ENCODE data around the gene FKBP1B. TPM values are rescaled to one million over a fixed set of nuclear protein-coding genes. Genes with fewer than 3 reads are reported as not detected.

FKBP1B gene
- total and polyA plus RNA-seq, 10 donors = 2.4 to 5.1 (median 3.5) TPM

DNA sequence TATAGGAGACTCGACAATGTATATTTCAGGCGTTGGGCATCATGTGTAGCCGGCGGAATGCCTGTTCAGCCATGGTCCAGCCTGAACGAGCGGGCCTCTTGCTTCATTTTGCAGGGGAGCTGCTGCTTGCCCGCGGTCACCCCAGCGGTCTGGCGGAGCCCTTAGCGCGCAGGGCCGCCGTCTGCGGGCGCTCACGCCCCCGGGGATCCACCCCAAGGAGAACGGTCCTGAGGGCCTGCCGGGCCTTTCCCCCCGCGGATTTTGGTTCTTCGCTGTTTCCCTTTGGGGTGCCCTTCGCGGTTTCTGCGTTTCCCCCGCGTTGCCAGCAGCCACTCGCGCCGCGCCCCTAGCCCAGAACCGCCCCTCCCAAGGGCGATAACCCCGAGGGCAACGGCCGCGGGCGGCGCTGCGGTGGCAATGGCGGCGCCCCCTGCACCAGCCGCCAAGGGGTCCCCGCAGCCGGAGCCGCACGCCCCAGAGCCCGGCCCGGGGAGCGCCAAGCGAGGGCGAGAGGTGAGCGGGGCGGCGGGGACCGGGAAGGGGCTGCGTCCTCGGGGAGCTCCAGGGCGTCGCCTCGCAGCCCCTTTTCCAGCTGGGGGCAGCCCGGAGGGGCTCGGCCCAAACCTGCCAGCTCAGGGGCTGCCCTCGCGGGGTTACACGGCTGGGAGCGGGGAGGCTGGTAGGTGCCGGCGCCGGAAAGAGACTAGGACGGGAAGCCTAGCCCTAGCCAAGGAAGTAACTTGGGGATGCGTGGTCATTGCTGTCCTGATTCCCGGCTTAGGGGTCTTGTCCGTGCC is 39.7 kb upstream of the FKBP1B start, which contains the start of gene MFSD2B:
TSS of gene MFSD2B (plus strand) at position 406 of the 797 bp plus-strand sequence. CDS start at position 418, 12 bp downstream.
- Histone ChIP-seq H3K4me3 (peak within 1 kb of the TSS; percentile 15 to 64 (median 24)), H3K36me3 (no peaks in the 10 kb centered on the region), H3K27ac (peak within 1 kb of the TSS in 1 of 8 donors; percentile 26), H3K9me3 (no peaks in the 10 kb centered on the region), H3K4me1 (peaks cover 3 to 19% (median 13%) of the 10 kb centered on the region in 6 donors), H3K27me3 (replicated peaks in 1 of 7) (peaks cover 0 to 35% (median 22%) of the 10 kb centered on the region in 7 donors)
- no peak for DNase-seq
- intact Hi-C loops (cut with DNase I; ENCODE audit: low total_unique reads) = no loop called here
- TF ChIP-seq, protein P1, sequence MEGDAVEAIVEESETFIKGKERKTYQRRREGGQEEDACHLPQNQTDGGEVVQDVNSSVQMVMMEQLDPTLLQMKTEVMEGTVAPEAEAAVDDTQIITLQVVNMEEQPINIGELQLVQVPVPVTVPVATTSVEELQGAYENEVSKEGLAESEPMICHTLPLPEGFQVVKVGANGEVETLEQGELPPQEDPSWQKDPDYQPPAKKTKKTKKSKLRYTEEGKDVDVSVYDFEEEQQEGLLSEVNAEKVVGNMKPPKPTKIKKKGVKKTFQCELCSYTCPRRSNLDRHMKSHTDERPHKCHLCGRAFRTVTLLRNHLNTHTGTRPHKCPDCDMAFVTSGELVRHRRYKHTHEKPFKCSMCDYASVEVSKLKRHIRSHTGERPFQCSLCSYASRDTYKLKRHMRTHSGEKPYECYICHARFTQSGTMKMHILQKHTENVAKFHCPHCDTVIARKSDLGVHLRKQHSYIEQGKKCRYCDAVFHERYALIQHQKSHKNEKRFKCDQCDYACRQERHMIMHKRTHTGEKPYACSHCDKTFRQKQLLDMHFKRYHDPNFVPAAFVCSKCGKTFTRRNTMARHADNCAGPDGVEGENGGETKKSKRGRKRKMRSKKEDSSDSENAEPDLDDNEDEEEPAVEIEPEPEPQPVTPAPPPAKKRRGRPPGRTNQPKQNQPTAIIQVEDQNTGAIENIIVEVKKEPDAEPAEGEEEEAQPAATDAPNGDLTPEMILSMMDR (IDR thresholded peaks at IDR 0.05 in 8 of 11, conservative IDR thresholded peaks at IDR 0.05 in 3 of 11) = no peak
- TF ChIP-seq POLR2AphosphoS5 (IDR thresholded peaks at IDR 0.05) (no peak), POLR2A (IDR thresholded peaks at IDR 0.05) (no peak)
- WGBS, 5 donors = 3 to 13% (median 4%) methylated on average over 23 to 75 of the region's 75 CpGs

DNA sequence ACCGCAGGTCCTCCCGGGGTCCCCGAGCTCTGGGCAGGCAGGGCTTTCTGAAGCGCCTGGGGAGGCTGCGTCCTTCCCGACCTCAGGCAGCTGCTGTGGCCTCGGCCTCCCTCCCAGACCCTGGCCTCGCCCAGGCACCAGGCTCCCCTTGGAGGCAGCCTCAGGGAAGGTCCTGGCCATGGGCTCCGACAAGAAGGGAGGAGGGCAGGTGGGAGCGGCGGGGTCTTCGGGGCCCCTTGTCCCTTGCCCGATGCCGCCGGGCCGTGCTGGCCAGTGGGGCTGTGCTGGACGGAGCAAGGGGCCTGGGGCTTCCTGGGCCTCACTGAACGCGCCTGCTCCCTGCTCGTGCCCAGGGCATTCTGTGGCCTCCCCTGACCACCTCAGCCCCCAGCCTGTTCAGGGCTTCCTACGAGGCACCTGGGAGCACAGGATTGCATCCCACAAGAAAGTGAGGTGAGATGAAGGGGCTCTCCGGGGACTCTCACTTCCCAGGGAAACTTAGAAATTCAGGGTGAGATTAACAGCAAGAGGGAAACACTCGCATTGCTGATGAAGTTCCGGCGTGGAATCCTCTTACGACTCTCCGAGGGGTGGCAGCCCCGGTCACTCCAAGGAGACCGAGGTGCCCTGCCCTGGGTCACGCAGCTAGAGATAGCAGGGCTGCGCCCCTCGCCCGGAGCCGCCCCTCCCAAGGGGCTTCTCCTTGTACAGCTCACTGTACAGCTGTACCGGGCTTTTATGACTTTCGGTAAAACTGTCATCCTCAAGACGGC is 38.9 kb upstream of the FKBP1B start:
- 48 to 74% (median 61%) methylated on average over 16 to 37 of the region's 37 CpGs for WGBS, 5 donors
- no peak for DNase-seq
- intact Hi-C loops (cut with DNase I; ENCODE audit: low total_unique reads) = no loop called here

DNA sequence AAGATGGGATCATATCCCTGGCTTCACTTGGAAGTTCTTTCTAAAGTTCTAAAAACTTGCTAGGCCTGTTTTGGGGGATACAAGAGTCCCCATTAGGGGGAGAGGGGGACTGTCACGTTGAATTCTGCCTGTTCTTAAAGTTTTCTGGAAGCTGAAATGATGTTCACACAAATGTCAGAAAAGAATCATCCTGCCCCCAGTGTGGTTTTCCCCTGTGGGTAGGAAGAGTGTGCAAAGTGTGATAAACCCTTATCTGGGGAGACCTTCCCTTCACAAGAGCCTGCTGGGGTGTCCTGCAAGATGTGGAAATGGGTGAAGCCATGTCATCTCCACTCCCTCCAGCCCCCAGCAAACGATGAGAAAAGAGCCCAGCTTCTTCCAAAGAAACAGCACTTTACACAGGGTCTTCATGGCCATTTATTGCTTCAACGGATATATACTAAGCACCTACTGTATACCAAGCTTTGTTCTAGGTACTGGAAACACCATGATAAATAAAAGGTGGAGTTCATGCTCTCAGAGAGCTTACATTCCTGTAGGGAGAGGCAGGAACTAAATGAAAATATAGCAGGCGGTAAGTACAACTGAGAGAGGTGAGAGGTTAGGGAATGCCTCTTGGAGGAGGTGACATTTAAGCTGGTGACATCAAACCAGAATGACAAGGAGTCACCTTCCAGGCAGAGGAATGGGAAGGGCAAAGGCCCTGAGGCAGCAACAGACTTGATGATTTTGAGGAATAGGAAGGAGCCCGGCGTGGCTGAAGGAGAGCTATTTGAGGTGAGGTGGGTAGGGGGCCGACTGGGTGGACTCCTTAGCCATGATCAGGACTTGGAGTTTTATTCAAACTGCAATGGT is 38.1 kb upstream of the FKBP1B start:
- intact Hi-C loops (cut with DNase I; ENCODE audit: low total_unique reads) = no loop called here
- no peak for TF ChIP-seq POLR2A (IDR thresholded peaks at IDR 0.05)
- no peak for TF ChIP-seq POLR2AphosphoS5 (IDR thresholded peaks at IDR 0.05)
- TF ChIP-seq, protein P1 (IDR thresholded peaks at IDR 0.05 in 8 of 11, conservative IDR thresholded peaks at IDR 0.05 in 3 of 11) = no peak
- peak overlapping the region in 1 of 8 donors; percentile 33 for H3K4me3 ChIP-seq
- DNase-seq = no peak
- H3K9me3 ChIP-seq = no peaks in the 10 kb centered on the region
- 55 to 72% (median 66%) methylated on average over 7 of the region's 7 CpGs for WGBS, 5 donors
- H3K4me1 ChIP-seq = peaks cover 3 to 19% (median 13%) of the 10 kb centered on the region in 6 donors
- H3K27ac ChIP-seq = no peak overlapping the region
- H3K36me3 ChIP-seq = no peaks in the 10 kb centered on the region
- peaks cover 0 to 35% (median 22%) of the 10 kb centered on the region in 7 donors for H3K27me3 ChIP-seq (replicated peaks in 1 of 7)

More for the DNA sequence above, 38.9 kb upstream of the FKBP1B start:
- H3K9me3 ChIP-seq = no peaks in the 10 kb centered on the region
- H3K4me3 ChIP-seq = peak overlapping the region in 6 of 8 donors; percentile 16 to 64 (median 26)
- peaks cover 0 to 35% (median 22%) of the 10 kb centered on the region in 7 donors for H3K27me3 ChIP-seq (replicated peaks in 1 of 7)
- no peaks in the 10 kb centered on the region for H3K36me3 ChIP-seq
- H3K4me1 ChIP-seq = peaks cover 3 to 19% (median 13%) of the 10 kb centered on the region in 6 donors
- no peak for TF ChIP-seq POLR2A (IDR thresholded peaks at IDR 0.05)
- no peak for TF ChIP-seq POLR2AphosphoS5 (IDR thresholded peaks at IDR 0.05)
- TF ChIP-seq, protein P1 (IDR thresholded peaks at IDR 0.05 in 8 of 11, conservative IDR thresholded peaks at IDR 0.05 in 3 of 11) = no peak
- peak overlapping the region in 1 of 8 donors; percentile 26 for H3K27ac ChIP-seq

Measured in spleen (tissue), 11 donors.